Measurements from ENCODE around the gene CPS1. TPM values are rescaled to one million over a fixed set of nuclear protein-coding genes. Genes with fewer than 3 reads are reported as not detected.

CPS1 gene
- total and polyA plus RNA-seq, 2 donors (not counting 3 experiments of a cell fraction or from before 2014, with no cell fraction given), result 0.18 to 0.53 TPM

DNA sequence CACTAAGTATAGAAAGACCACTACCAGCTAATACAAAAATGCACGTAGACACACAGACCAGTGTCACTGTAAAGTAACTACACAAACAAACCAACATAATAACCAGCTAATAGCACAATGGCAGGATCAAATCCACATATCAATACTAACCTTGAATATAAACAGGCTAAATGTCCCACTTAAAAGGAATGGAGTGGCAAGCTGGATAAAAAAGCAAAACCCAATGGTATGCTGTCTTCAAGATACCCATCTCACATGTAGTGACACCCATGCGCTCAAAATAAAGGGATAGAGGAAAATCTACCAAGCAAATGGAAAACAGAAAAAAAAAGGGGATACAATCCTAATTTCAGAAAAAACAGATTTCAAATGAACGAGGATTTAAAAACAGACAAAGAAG lies 41.8 kb downstream of the CPS1 start:
- Histone ChIP-seq H3K27me3 (ENCODE audit: control insufficient read depth in 2 of 2, insufficient read depth in 2 of 2, low read length in 2 of 2) (peaks cover 0 to 2% of the 10 kb centered on the region in 2 experiments), H3K27ac (ENCODE audit: insufficient read depth, low read depth, low read length) (no peak overlapping the region), H3K9me1 (replicated peaks; ENCODE audit: control insufficient read depth, extremely low read depth, insufficient read depth, low read length) (no peaks in the 10 kb centered on the region), H3K4me3 (replicated peaks in 1 of 3; ENCODE audit: insufficient read depth in 1 of 3, low read depth in 1 of 3, low read length in 3 of 3) (no peak overlapping the region), H3K36me3 (ENCODE audit: control insufficient read depth in 2 of 2, extremely low read depth in 1 of 2, insufficient read depth in 2 of 2, low read length in 2 of 2) (no peaks in the 10 kb centered on the region), H4K20me1 (replicated peaks; ENCODE audit: control insufficient read depth, extremely low read depth, insufficient read depth, low read length) (no peaks in the 10 kb centered on the region), H3K4me2 (ENCODE audit: insufficient read depth, low read length) (no peak overlapping the region), H3K79me2 (ENCODE audit: control insufficient read depth, insufficient read depth, low read length) (no peaks in the 10 kb centered on the region), H2AFZ (ENCODE audit: low read depth, low read length) (no peak overlapping the region), H3K9ac (replicated peaks; ENCODE audit: extremely low read depth, insufficient read depth, low read length) (no peak overlapping the region), H3K4me1 (ENCODE audit: control insufficient read depth, extremely low read depth, insufficient read depth, low read length) (no peaks in the 10 kb centered on the region), H3K9me3 (replicated peaks; ENCODE audit: control insufficient read depth, insufficient read depth, low read length) (no peaks in the 10 kb centered on the region)
- FAIRE-seq (no peak), DNase-seq (ENCODE audit: low read depth, low spot score) (no peak)
- TF ChIP-seq, protein P1, sequence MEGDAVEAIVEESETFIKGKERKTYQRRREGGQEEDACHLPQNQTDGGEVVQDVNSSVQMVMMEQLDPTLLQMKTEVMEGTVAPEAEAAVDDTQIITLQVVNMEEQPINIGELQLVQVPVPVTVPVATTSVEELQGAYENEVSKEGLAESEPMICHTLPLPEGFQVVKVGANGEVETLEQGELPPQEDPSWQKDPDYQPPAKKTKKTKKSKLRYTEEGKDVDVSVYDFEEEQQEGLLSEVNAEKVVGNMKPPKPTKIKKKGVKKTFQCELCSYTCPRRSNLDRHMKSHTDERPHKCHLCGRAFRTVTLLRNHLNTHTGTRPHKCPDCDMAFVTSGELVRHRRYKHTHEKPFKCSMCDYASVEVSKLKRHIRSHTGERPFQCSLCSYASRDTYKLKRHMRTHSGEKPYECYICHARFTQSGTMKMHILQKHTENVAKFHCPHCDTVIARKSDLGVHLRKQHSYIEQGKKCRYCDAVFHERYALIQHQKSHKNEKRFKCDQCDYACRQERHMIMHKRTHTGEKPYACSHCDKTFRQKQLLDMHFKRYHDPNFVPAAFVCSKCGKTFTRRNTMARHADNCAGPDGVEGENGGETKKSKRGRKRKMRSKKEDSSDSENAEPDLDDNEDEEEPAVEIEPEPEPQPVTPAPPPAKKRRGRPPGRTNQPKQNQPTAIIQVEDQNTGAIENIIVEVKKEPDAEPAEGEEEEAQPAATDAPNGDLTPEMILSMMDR (IDR thresholded peaks at IDR 0.05; ENCODE audit: extremely low read depth in 1 of 2, insufficient read depth in 1 of 2, low read depth in 1 of 2, low read length in 2 of 2), result no peak
- TF ChIP-seq MAX (IDR thresholded peaks at IDR 0.05; ENCODE audit: insufficient read depth, insufficient read length), result no peak
- TF ChIP-seq JUN (IDR thresholded peaks at IDR 0.05; ENCODE audit: borderline replicate concordance, insufficient read depth, insufficient read length, low read depth), result no peak
- TF ChIP-seq GATA2 (IDR thresholded peaks at IDR 0.05; ENCODE audit: insufficient read depth, insufficient read length, low read depth, low read length), result no peak
- no peak for TF ChIP-seq MYC (IDR thresholded peaks at IDR 0.05; ENCODE audit: low read depth, low read length)
- no peak for TF ChIP-seq EZH2 (IDR thresholded peaks at IDR 0.05; ENCODE audit: borderline replicate concordance, low read depth, low read length, severe bottlenecking)
- no peak for TF ChIP-seq POLR2A (IDR thresholded peaks at IDR 0.05; ENCODE audit: low read depth, low read length)
- no peak for TF ChIP-seq FOS (IDR thresholded peaks at IDR 0.05; ENCODE audit: borderline replicate concordance, insufficient read depth, low read length)
- TF ChIP-seq POLR2AphosphoS5 (IDR thresholded peaks at IDR 0.05; ENCODE audit: insufficient read depth, low read depth, low read length), result no peak
- POLR2A ChIA-PET, result no interaction called here
- no TSS peak for BruUV-seq (replicated peaks)
- CTCF ChIA-PET, result no interaction called here
- intact Hi-C loops (cut with micrococcal nuclease), result no loop called here
- dilution Hi-C loops (cut with MboI; ENCODE audit: extremely low pct_ligation_motif_present, low sequenced_read_pairs), result no loop called here
